HG03064 (cell line): ENCODE data around the gene C1QTNF6.

ENCODE experiments used
- ATAC-seq: cut with Tn5 transposase; IDR thresholded peaks from one replicate; pipeline ENCODE4 v1.9.1; 2021; ENCODE audit warnings: low read depth; ENCODE audit not compliant: unreplicated experiment

Gene C1QTNF6

GRCh38 chr22:37164505-37164887, 23.6 kb downstream of the C1QTNF6 start:
- no peak for ATAC-seq

- ATAC-seq: no peak
These were observed 24.2 kb downstream of the C1QTNF6 start for GRCh38 chr22:37163575-37164504.

GRCh38 chr22:37163096-37163489, 25.0 kb downstream of the C1QTNF6 start:
- ATAC-seq: no peak

GRCh38 chr22:37162221-37163095, 25.6 kb downstream of the C1QTNF6 start:
- peak; percentile 36 for ATAC-seq

GRCh38 chr22:37161443-37161842, 26.6 kb downstream of the C1QTNF6 start:
- no peak for ATAC-seq

GRCh38 chr22:37160027-37160426, 28.0 kb downstream of the C1QTNF6 start:
- no peak for ATAC-seq

GRCh38 chr22:37158963-37159290, 29.1 kb downstream of the C1QTNF6 start:
- no peak for ATAC-seq

- ATAC-seq: no peak
These were observed 30.3 kb downstream of the C1QTNF6 start for GRCh38 chr22:37157516-37158285.

GRCh38 chr22:37156686-37157435, 31.2 kb downstream of the C1QTNF6 start:
- ATAC-seq: no peak

GRCh38 chr22:37155971-37156370, 32.1 kb downstream of the C1QTNF6 start:
- no peak for ATAC-seq

- no peak for ATAC-seq
These were observed 32.9 kb downstream of the C1QTNF6 start for GRCh38 chr22:37154925-37155712.

- no peak for ATAC-seq
These were observed 34.1 kb downstream of the C1QTNF6 start for GRCh38 chr22:37153901-37154300.

GRCh38 chr22:37151401-37151800, 36.6 kb downstream of the C1QTNF6 start:
- ATAC-seq: no peak

- ATAC-seq: no peak
These were observed 37.3 kb downstream of the C1QTNF6 start for GRCh38 chr22:37150701-37151100.

GRCh38 chr22:37148742-37149665, 39.0 kb downstream of the C1QTNF6 start:
- ATAC-seq: peak; percentile 7

- no peak for ATAC-seq
These were observed 39.9 kb downstream of the C1QTNF6 start for GRCh38 chr22:37148031-37148651.

- no peak for ATAC-seq
These were observed 40.7 kb downstream of the C1QTNF6 start for GRCh38 chr22:37147186-37147990.
